GM21360 (cell line): ENCODE results near the gene MCHR1.
"Not testable (repeated sequence)": the region's sequence is repeated elsewhere in the genome, so short reads cannot be mapped to it uniquely, and the experiment has no call there.

Source experiments
- ATAC-seq: cut with Tn5 transposase; IDR thresholded peaks from one replicate; pipeline ENCODE4 v1.9.1; 2021; ENCODE audit warnings: mild to moderate bottlenecking, moderate library complexity; ENCODE audit not compliant: unreplicated experiment

The MCHR1 gene

DNA sequence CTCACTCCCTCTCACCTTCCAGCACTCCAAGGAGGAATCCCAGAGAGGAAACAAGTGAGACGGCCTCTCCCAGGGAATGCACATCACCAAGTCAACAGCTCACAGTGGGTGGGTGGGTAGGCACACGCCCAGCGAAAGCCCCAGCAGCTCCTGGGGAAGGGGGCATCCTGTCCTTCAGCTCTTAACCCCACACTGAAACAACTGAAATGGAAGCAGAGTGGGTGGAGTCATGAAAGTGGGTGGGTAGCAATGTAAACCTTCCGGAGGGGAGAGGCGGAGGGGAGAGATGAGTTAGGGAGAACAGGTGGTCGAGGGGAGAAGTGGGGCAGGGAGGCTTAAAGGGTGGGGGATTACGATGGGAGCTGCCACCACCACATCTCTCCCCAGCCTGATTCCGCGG lies 5.4 kb downstream of the MCHR1 start:
- ATAC-seq: no peak

DNA sequence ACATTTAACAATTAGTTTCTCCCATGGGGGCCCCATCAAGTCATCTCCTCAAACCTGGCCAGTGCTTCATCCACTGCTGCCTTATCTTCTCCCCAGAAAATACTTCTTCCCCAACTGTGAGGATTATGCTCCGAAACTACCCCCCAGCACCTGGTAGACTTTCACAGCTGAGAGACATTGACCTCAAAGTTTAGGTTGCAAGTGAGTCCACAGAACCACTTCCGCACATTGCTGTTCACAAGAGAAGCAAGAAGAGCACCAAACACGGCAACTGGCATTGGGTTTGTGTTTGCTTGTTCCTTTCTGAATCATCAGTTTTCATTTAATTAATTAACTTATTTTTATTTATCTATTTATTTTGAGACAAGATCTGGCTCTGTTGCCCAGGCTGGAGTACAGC lies 6.1 kb downstream of the MCHR1 start:
- ATAC-seq: no peak

DNA sequence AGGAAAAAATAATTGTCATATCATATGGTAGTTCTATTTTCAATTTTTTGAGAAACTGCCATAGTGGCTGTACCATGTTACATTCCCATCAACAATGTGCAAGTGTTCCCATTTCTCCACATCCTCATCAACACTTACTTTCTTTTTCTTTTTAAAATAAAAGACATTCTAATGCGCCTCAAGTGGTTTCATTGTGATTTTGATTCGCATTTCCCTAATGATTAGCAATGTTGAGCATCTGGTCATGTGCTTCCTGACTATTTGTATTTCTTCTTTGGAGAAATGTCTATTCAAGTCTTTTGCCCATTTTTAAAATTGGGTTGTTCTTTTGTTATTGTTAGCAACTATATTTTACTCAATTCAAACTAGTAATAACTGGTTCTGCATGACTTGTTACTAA lies 8.4 kb downstream of the MCHR1 start:
- ATAC-seq: no peak

DNA sequence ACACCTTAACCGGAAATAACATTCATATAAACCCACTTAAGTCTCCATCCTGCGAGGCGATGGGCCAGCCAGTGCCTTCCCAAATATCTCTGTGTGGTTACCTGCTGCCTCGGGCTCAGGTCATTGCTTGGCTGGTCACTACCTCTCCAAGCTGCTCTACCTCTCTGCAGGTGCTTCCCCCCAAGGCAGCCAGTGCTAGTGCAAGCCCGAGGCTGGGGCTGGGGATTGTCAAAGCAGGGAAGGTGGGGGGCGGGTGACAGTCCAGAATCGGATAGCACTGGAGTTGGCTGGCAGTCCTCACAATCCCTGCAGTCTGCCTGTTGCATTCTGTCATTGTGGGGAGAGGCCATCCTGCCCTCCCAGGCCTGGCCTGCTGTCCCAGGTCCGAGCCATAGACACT lies 11.1 kb downstream of the MCHR1 start:
- ATAC-seq: no peak

DNA sequence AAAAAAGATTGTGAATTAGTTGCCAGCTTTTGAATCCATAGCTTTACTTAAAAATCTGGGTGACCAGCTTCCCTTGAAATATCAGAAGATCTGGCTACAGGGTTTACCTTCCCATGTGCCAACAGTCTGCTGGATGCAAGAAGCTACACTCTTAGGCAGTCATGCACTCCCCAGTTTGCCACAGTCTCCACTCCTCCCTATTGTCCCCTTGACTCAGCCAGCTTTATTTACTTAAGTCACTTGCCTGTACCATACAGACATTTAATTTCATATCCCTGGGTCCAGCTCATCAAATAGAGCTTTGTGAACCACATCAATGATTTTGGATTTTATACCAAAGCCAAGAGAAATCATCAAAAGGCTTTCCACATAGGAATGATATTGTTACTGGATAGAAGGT lies 12.2 kb downstream of the MCHR1 start:
- ATAC-seq: no peak

DNA sequence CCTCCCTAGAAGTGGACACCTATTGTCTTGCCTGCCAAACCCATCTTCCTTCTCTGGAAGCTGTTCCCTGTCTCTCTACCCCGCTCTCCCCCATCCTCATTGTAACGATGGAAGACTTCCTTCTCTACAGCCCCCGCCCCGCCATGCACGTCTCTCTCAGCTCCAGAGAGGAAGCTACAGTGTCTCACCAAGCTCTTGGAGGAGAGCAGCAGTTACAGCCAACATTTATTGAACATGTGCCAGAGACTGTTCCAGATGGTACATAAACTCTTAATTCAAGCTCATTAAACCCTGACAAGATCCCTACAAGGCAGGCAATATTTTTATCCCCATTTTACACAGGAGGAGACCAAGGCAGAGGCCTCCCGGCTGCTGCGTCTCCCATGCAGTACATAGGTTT lies 15.1 kb downstream of the MCHR1 start:
- ATAC-seq: no peak

DNA sequence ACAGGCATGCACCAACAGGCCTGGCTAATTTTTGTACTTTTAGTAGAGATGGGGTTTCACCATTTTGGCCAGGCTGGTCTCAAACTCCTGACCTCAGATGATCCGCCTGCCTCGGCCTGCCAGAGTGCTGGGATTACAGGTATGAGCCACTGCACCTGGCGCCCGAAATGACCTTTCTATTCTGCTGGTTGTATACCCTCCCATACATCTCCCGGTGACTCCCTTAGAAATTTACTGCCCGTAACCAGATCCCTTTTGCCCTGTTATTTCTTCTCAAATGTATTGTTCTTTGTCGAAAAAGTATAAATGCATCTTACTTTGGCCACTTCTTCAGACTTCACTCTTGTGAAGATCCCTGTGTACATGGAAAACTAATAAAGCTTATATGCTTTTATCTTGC lies 22.0 kb downstream of the MCHR1 start:
- ATAC-seq: no peak

DNA sequence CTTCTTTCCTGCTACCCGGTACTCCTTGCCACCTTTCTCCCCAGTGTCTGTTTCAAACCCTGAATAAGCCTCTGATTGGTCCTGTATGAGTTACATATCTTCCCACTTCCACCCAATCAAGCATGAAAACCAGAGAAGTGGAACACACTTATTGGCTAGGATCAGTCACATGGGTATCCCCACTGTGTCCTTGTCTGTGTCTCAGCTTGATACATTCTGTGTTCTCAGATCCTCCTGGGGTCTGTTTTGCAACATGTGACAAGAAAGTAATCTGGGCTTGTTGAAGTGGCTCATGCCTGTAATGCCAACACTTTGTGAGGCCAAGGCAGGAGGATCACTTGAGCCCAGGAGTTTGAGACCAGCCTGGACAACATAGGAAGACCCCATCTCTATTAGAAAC lies 23.9 kb downstream of the MCHR1 start:
- ATAC-seq: no peak

DNA sequence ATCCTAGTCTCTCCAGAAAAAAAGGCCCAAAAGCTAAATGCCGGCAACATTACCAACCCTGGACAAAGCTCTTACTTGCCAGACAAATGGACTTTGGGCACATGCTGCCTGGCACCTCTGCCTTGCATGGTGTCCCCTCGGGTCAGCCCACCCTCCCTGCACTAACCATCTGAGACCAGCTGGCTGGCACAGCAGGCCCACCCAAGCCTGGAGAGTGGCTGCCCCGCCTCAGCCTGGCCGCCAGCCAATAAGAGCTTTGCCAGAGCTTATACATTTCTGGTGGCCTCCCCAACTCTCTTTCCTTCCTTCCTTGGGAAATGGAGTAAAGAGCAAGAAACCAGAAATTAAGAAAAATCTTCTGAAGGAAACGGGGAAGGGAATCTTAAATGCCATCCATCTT lies 24.5 kb downstream of the MCHR1 start:
- no peak for ATAC-seq

DNA sequence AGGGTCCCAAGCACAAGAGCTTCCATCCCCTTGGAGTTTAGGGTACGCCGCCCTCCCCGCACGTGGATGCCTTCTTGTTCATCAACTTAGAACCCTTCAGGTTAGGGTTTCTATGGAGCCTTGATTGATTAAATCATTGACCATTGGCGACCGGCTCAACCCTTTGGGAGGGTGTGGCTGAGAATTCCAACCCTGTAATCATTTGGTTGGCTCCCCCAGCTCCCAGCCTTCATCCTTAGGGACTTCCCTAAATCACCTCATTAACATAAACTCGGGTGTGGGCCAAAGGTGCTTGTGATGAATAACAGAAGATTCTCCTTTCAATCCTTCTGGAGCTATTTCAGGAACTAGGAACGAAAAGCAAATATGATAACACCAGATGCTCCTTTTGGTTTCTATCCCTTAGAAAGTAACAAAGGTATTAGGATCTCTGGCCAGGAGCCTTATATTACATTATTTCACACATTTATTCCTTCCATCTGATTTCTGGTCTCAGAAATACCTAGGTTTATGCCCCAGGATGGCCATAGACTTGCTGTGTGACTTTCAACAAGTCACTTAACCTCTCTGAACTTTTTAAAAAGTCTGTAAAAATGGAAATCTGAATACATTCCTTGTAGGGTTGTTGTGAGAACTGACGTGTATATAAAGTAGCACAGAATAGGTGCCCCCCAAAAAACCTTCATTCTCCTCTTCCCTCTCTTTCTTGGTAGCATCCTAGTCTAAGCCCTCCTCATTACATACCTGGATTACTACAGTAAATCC lies 26.8 kb downstream of the MCHR1 start:
- ATAC-seq: no peak

DNA sequence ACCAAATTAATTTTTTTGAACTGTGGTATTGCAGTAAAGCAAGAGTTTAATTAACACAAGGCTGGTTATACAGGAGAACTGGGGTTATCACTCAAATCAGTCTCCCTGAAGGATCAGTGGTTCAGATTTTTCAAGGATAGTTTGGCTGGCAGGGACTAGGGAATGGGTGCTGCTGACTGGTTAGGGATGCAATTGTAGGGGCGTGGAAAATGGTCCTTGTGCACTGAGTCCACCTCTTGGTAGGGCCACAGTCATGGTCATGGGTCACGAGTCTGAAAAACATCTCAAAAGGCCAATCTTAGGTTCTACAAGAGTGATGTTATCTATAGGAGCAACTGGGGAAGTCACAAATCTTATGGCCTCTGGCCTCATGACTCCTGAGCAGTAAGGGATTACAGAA lies 27.9 kb downstream of the MCHR1 start:
- ATAC-seq: no peak

DNA sequence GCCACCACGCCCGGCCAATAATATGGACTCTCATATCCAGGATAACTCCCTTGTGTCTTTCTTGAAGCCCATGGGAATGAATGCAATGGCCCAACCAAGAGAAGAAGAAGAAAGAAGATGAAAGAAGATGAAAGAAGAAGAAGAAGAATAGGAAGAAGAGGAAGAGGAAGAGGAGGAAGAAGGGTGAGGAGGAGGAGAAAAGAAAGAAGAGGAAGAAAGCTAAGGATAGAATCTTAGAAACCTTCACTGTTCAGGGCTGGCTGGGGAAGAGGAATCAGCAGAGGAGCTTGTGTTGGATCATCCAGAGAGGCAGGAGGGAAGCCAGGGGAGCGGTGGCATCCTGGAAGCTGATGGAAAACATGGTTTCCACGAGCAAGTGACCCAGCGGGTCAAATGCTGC lies 28.9 kb downstream of the MCHR1 start:
- ATAC-seq: no peak

DNA sequence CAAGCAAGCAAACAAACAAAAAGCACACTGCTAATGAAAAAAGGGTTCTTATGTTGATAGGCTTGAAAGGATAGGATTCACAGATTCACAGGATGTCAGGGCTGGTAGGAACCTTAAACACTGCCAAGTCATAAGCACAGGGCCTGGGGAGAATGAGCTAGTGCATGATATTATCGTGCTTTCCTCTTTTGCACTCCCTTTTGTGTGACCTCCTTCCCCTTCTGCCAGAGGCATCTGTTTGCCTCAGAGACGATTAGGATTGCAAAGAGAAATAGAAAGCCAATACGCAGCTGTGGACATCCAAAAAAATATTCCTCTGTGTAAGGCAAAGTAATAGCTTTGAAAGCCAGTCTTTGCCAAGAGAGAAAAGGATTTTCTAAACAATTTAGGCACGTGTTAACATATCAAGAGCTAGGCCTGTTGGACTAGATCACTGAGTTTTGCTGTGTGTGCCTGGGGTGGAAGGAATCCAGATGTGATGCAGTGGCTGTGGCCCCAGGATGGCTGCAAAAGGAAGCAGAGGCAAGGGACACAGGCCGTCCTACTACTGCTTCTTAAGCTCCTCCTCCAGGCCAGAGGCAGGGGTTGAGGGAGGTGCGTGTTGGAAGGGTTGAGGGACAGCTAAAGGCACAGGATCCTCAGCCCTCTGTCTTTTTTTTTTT lies 30.6 kb downstream of the MCHR1 start:
- no peak for ATAC-seq

DNA sequence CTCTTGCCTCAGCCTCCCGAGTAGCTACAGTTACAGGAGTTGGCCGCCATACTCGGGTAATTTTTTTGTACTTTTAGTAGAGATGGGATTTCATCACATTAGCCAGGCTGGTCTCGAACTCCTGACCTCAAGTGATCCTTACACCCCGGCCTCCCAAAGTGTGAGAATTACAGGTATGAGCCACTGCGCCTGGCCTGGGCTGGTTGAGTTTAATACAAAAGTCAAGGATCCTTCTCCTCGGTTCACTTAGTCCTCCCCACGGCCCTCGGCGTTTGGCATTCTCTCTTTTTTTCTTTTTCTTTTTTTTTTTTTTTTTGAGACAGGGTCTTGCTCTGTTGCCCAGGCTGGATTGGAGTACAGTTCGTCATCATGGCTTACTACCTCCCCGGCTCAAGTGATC lies 33.0 kb downstream of the MCHR1 start:
- no peak for ATAC-seq

DNA sequence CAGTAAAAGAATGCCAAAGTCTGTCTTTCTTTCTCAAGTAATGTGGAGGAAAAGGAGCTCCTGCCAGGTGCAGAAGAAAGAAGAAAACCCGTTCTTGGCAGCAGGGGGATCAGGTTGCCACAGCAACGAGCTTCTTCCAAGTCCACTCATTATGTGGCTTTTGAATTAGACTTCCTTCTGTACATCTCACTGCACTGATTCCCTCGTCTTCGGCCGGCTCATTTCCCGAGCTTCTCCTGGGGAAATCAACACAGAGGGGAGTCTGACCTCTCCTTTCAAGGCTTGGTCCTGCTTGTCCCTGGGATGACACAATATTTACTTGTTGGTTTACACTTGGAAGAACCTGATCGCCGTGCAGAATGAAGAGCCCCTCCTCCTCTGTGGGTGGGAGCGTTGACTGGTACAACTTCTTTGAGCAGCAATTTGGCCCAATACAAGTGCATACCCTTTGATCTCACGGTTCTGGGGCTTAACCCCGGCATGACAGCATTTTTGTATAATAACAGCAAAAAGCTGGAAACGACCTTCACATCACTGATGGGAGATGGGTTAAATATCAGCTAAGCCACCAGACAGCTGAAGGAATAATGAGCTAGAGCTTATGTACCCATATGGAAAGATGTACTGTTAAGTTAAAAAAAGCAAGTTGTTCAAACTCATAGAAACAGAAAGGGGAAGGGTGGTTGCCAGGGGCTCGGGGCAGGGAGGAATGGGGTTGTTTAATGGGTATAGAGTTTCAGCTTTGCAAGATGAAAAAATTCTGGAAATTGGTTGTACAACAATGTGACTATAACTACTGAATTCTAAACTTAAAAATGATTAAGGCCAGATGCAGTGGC lies 35.4 kb downstream of the MCHR1 start:
- no peak for ATAC-seq

DNA sequence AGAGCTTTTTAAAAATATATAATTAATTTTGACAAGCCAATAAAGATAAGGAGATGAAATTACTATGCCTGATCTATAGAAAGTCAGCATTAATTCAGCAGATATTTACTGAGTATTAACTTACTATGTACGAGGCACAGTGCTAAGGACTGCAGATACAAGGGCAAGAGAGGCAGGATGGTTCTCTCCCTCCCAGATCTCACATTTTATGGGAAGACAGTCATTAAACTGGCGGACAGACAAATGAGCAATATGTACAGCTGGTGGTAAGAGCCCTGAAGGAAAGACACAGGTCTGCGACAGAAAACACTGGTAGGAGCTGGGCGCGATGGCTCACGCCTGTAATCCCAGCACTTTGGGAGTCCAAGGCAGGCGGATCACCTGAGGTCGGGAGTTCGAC lies 36.8 kb downstream of the MCHR1 start:
- no peak for ATAC-seq

DNA sequence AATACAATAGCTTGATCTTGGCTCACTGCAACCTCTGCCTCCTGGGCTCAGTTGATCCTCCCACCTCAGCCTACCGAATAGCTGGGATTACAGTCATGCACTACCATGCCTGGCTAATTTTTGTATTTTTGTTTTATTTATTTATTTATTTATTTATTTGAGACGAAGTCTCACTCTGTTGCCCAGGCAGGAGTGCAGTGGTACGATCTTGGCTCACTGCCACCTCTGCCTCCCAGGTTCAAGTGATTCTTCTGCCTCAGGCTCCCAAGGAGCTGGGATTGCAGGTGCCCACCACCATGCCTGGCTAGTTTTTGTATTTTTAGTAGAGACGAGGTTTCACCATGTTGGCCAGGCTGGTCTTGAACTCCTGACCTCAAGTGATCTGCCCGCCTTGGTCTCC lies 38.4 kb downstream of the MCHR1 start:
- ATAC-seq: not testable (repeated sequence)

DNA sequence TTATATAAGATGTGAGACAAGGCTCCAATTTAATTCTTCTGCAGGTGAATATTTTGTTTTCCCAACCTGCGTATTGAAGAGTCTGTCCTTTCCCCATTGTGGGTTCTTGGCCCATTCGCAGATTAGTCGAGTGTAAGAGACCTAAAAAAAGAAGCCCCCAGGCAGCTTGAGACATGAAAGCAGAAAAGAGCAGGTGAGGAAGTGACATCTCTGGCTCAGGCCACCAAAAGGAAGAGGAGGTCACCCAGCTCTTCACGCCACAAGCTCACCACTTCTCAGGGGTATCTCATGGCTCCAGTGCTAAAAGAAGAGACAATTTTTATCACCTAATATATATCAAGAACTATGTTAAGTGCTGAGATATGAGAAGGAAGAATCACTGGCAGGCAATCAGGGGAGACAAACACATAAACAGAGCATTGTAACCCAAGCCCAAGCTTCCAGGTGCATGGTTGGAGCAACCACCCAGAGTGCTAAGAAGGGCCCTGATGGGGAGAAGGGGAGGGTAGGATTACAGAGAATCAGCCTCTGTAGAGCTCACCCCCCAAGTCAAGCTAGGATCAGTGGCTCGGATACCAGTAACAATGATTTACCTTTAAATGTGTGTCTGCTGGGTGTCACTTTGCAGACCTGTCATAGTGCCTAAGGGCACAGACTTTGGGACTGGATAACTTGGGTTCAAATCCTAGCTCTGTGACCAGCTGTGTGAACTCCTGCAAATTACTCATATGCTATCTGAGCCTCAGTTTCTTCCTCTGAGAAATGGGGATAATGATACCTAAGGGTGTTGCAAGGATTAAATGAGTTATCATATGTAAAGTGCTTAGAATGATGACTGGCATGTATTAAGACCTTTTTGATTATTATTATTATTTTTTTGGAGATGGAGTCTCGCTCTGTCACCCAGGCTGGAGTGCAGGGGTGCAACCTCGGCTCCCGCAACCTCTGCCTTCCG lies 39.2 kb downstream of the MCHR1 start:
- no peak for ATAC-seq

DNA sequence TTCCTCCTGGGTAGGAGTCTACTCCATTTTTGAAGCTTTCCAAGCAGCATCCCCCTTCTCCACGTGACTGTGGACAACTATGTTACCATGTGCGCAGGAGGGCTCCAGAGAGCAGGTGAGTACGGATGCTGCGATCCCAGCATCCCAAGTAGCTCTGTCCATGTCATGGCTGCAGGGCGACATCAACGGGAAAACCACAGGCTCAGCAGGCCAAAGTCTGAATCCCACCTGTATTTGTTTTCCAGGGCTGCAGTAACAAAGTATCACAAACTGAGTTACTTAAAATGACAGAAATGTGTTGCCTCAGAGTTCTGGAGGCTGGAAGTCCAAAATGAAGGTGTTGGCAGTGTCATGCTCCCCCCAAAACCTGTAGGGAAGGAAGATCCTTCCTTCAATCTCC lies 40.3 kb downstream of the MCHR1 start:
- no peak for ATAC-seq

DNA sequence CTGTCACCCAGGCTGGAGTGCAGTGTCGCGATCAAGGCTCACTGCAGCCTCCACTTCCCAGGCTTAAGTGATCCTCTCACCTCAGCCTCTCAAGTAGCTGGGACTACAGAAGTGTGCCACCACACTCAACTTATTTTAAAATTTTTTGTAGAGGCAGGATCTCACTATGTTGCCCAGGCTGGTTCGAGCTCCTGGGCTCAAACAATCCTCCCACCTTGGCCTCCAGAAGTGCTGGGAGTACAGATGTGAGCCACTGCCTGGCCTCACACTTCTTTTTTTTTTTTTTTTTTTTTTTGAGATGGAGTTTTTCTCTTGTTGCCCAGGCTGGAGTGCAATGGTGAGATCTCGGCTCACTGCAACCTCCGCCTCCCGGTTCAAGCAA lies 40.9 kb downstream of the MCHR1 start:
- not testable (repeated sequence) for ATAC-seq
